GM19193 (cell line): ENCODE measurements around the gene ACKR3.

Experiments
- POLR2A ChIP-seq: IDR thresholded peaks from 4 replicates; pipeline ENCODE4 v1.6.1; 2011; ENCODE audit not compliant: insufficient read depth, insufficient read length; ENCODE audit errors: extremely low read depth

The ACKR3 gene

GRCh38 chr2:236583621-236584203, 14.1 kb downstream of the ACKR3 start:
- TF ChIP-seq POLR2A = no peak

GRCh38 chr2:236584521-236585384, 15.1 kb downstream of the ACKR3 start:
- no peak for TF ChIP-seq POLR2A

GRCh38 chr2:236585966-236586365, 16.3 kb downstream of the ACKR3 start:
- TF ChIP-seq POLR2A = no peak

- TF ChIP-seq POLR2A = no peak
Observed at GRCh38 chr2:236587861-236588815, 18.5 kb downstream of the ACKR3 start.

GRCh38 chr2:236588932-236589592, 19.4 kb downstream of the ACKR3 start:
- no peak for TF ChIP-seq POLR2A

DNA sequence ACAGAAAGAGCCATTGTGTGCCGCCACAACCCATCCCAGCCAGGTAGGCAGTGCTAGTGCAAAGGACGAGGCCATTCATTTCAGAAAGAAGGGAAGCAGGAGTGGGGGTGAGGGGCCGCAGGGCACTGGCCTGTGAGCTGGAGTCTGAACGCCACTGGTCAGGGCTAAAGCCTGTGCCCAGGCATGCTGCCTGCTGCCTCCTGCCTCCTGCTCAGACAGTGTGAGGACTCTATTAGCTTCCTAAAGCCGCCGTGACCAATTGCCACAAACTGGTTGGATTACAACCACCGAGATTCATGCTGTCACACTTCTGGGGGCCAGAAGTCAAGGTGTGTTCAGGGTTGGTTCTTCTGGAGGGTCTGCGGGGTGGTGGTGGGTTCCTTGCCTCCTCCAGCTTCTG, 21.2 kb downstream of the ACKR3 start:
- no peak for TF ChIP-seq POLR2A

GRCh38 chr2:236592821-236593220, 23.2 kb downstream of the ACKR3 start:
- no peak for TF ChIP-seq POLR2A

DNA sequence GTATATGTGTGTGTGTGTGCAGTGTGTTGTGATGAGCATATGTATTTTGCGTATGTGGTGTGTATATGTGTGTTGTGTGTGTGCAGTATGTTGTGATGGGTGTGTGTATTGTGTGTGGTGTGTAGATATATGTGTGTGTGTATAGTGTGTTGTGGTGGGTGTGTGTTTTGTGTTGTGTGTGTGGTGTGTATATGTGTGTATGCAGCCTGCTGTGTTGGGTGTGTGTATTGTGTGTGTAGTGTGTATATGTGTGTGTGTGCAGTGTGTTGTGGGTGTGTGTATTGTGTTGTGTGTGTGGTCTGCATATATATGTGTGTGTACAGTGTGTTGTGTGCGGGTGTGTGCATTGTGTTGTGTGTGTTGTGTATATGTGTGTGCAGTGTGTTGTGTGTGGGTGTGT, 23.9 kb downstream of the ACKR3 start:
- TF ChIP-seq POLR2A = no peak

DNA sequence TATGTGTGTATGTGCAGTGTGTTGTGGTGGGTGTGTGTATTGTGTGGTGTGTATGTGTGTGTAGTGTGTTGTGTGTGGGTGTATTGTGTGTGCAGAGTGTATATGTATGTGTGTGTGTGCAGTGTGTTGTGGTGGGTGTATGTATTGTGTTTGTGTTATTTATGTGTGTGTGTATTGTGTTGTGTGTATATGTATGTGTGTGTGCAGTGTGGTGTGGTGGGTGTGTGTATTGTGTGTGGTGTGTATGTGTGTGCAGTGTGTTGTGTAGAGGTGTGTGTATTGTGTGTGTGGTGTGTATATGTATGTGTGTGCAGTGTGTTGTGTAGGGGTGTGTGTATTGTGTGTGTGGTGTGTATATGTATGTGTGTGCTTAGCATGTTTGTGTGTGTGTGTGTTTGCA, 24.3 kb downstream of the ACKR3 start:
- no peak for TF ChIP-seq POLR2A

DNA sequence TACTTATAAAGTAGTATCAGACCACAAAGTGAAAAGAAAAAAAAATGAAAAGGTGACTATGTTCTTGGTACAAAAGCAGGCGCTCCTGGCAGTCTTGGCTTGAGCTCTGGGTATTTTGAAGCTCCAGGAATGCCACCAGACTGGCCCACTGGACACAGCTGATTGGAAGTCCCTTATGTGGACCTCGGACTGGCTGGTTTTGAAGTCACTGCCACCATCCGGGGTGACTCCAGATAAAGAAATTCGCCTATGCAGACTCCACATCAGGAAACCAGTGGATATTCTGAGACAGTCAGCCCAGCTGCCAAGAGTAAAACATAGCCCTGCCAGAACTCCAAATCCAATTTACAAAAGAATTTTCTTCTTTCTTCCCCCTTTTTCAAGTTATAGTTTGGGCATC, 28.0 kb downstream of the ACKR3 start:
- TF ChIP-seq POLR2A = no peak

DNA sequence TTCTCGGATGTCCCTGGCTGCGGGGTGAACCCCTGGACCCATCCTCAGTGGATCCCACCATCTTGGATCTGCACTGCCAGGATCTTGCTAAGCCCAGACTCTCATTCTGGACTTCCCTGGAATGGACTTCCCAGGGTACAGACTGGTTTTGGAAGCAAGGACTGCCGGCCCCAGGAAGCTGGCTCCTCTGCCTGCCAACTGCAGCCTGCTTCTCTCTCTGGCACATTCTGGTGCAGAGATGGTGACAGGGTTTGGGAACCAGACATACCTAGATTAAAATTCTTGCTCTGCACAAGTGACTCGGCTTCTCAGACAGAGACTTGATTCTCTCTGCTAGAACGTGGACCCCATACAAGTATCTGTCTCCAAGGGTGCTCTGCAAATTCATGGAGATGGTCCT, 29.4 kb downstream of the ACKR3 start:
- no peak for TF ChIP-seq POLR2A

DNA sequence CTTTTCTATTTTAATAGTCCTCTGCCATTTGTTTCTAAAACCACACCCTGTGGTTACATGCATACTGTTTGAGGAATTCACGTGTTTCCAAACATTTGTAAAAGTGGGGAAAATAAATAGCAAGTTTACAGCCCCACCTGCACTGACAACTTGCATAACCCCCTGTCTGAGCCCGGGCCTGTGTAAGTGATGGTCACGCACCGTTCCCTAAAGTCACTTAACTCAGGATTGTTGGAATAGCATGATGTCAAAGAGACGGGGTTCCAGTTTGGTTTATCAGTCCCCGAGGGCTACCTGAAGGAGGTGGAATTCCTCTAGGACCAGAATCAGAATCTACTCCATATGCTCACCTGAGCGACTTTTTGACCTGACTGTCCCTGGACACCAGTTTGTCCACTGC, 30.5 kb downstream of the ACKR3 start:
- no peak for TF ChIP-seq POLR2A

DNA sequence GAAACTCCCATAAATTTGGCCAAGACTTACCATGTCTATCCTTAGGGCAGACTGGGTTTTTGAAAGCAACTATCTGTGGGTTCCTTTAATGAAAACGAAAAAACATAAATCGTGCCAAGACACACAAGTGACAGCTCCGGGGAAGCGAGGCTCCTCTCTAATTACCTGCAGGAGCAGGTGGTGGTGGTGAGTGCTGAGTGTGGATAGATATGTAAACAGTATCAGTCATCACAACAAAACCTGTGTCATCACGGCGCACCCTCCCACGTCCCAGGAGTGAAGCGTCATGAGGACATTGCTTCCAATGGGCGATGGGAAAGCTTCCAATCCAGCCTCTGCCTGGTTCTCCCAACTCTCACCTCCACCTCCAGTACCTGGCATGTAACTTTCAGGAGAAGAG, 31.3 kb downstream of the ACKR3 start:
- no peak for TF ChIP-seq POLR2A

DNA sequence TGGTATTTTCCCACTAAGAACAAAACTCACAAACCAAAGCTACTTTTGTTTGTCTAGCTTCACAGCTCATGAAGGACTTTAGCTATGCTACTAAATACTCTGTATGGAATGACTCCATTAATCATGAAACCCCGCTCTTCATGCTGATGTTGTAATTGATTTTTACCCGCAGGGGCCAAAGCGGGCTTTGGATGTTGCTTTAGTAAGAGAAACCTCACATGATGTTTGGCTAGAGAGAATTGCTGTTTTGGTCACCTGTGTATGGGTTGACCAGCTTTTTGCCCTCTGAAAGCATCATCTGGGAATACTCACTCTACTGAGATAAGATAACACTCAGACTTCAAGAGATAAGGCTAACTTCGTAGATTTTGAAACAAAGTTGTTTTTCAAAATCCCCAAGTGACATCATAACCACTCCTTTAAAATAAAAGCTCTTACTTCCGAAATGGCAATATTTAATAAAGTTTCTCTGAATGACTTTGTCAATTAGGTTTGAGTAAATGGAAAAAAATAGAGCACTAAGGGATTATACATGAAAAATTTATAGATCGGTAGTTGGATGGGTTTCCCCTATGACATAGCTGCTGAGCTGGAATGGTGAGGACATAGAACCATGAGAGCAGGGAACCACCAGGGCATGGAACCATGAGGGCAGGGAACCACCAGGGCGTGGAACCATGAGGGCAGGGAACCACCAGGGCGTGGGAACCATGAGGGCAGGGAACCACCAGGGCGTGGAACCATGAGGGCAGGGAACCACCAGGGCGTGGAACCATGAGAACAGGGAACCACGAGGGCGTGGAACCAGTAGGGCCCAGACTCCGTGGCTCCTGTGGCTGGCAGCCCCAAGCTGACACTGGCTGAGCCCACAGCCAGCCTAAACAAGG, 31.9 kb downstream of the ACKR3 start:
- no peak for TF ChIP-seq POLR2A

GRCh38 chr2:236602678-236603077, 33.1 kb downstream of the ACKR3 start:
- no peak for TF ChIP-seq POLR2A
